ENCODE measurements around the gene SAMD7.

SAMD7 gene

GRCh38 chr3:169931747-169932520 is 20.6 kb downstream of the SAMD7 start:
- TF ChIP-seq GATA3 (IDR thresholded peaks at IDR 0.05; ENCODE audit: low read depth, low read length): no peak
- TF ChIP-seq GATA2 (IDR thresholded peaks at IDR 0.05; ENCODE audit: low read depth, low read length): no peak

- no peak for TF ChIP-seq GATA3 (IDR thresholded peaks at IDR 0.05; ENCODE audit: low read depth, low read length)
- TF ChIP-seq GATA2 (IDR thresholded peaks at IDR 0.05; ENCODE audit: low read depth, low read length): no peak
These were observed 27.9 kb downstream of the SAMD7 start for GRCh38 chr3:169939320-169939719.

- no peak for TF ChIP-seq GATA2 (IDR thresholded peaks at IDR 0.05; ENCODE audit: low read depth, low read length)
- no peak for TF ChIP-seq GATA3 (IDR thresholded peaks at IDR 0.05; ENCODE audit: low read depth, low read length)
These were observed 28.4 kb downstream of the SAMD7 start for GRCh38 chr3:169939751-169940150.

- TF ChIP-seq GATA2 (IDR thresholded peaks at IDR 0.05; ENCODE audit: low read depth, low read length) (no peak), GATA3 (IDR thresholded peaks at IDR 0.05; ENCODE audit: low read depth, low read length) (no peak)
These were observed 29.3 kb downstream of the SAMD7 start for GRCh38 chr3:169940470-169941181.

GRCh38 chr3:169945313-169945712 is 33.9 kb downstream of the SAMD7 start:
- TF ChIP-seq GATA2 (IDR thresholded peaks at IDR 0.05; ENCODE audit: low read depth, low read length) (no peak), GATA3 (IDR thresholded peaks at IDR 0.05; ENCODE audit: low read depth, low read length) (no peak)

- TF ChIP-seq GATA2 (IDR thresholded peaks at IDR 0.05; ENCODE audit: low read depth, low read length) (no peak), GATA3 (IDR thresholded peaks at IDR 0.05; ENCODE audit: low read depth, low read length) (no peak)
These were observed 35.0 kb downstream of the SAMD7 start for GRCh38 chr3:169946336-169946735.

GRCh38 chr3:169948559-169949448 is 37.4 kb downstream of the SAMD7 start:
- TF ChIP-seq GATA2 (IDR thresholded peaks at IDR 0.05; ENCODE audit: low read depth, low read length) (no peak), GATA3 (IDR thresholded peaks at IDR 0.05; ENCODE audit: low read depth, low read length) (no peak)

- TF ChIP-seq GATA2 (IDR thresholded peaks at IDR 0.05; ENCODE audit: low read depth, low read length): no peak
- TF ChIP-seq GATA3 (IDR thresholded peaks at IDR 0.05; ENCODE audit: low read depth, low read length): no peak
These were observed 40.7 kb downstream of the SAMD7 start for GRCh38 chr3:169952045-169952444.

- TF ChIP-seq GATA2 (IDR thresholded peaks at IDR 0.05; ENCODE audit: low read depth, low read length) (no peak), GATA3 (IDR thresholded peaks at IDR 0.05; ENCODE audit: low read depth, low read length) (no peak)
These were observed 42.2 kb downstream of the SAMD7 start for GRCh38 chr3:169953462-169954141.

GRCh38 chr3:169954142-169954756 is 42.9 kb downstream of the SAMD7 start:
- TF ChIP-seq GATA2 (IDR thresholded peaks at IDR 0.05; ENCODE audit: low read depth, low read length) (no peak), GATA3 (IDR thresholded peaks at IDR 0.05; ENCODE audit: low read depth, low read length) (no peak)

GRCh38 chr3:169955406-169955805 is 44.0 kb downstream of the SAMD7 start:
- TF ChIP-seq GATA3 (IDR thresholded peaks at IDR 0.05; ENCODE audit: low read depth, low read length): no peak

GRCh38 chr3:169964176-169964575 is 52.8 kb downstream of the SAMD7 start:
- no peak for TF ChIP-seq GATA2 (IDR thresholded peaks at IDR 0.05; ENCODE audit: low read depth, low read length)
- no peak for TF ChIP-seq GATA3 (IDR thresholded peaks at IDR 0.05; ENCODE audit: low read depth, low read length)

Measured in SH-SY5Y (cell line).